HUDEP-2 (cell line): ENCODE measurements around the gene CRTC2.
"Not testable (repeated sequence)": the region's sequence is repeated elsewhere in the genome, so short reads cannot be mapped to it uniquely, and the experiment has no call there.

Experiments used
- DNase-seq, 76 experiments: peaks; one replicate each; lab custom pipeline; 2025; ENCODE audit not compliant: unreplicated experiment in 76 of 76; lab: John Stamatoyannopoulos, UW

Gene CRTC2

DNA sequence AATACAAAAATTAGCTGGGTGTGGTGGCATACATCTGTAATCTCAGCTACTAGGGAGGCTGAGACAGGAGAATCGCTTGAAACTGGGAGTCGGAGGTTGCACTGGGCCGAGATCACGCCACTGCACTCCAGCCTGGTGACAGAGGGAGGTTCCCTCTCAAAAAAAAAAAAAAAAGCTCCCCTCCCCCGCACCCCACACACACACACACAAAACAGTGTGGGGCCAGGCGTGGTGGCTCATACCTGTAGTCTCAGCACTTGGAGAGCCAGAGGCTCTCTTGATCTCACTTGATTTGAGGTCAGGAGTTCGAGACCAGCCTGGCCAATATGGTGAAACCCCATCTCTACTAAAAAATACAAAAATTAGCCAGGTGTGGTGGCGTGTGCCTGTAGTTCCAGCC, 52.5 kb downstream of the CRTC2 start:
- not testable (repeated sequence) for DNase-seq

DNA sequence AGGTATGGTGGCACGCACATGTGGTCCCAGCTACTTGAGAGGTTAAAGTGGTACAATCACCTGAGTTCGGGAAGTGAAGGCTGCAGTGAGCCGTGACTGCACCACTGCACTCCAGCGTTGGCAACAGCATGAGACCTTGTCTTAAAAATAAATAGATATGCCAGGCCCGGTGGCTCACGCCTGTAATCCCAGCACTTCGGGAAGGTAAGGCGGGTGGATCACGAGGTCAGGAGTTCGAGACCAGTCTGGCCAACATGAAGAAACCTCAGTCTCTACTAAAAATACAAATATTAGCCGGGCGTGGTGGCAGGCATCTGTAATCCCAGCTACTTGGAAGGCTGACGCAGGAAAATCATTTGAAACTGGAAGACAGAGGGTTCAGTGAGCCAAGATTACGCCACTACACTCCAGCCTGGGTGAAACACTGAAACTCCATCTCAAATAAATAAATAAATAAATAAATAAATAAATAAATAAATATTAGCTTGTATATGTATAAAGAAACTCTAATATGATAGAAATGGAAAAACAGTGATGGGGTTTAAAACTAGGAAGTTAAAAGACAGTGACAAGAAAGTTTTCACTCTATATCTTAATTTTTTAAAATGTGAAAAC, 54.5 kb downstream of the CRTC2 start:
- no peak for DNase-seq

DNA sequence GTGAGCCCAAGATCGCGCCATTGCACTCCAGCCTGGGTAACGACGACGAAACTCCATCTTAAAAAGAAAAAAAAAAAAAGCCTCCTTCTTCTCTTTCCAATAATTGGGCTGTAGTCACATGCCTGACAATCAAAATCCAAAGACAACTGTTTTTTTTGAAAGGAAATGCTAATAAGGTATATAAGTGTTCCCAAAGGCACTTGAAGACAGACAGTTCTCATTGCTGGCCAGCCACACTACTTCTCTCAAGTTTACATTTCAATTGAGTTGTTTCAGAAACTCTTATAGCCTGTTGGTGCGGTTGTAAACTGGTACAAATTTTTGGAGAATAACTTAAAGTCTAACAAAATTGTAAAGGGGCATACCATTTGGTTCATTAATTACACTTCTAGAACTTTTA, 58.9 kb downstream of the CRTC2 start:
- DNase-seq: no peak
